Measurements from ENCODE around the gene KRT5.

Gene KRT5

DNA sequence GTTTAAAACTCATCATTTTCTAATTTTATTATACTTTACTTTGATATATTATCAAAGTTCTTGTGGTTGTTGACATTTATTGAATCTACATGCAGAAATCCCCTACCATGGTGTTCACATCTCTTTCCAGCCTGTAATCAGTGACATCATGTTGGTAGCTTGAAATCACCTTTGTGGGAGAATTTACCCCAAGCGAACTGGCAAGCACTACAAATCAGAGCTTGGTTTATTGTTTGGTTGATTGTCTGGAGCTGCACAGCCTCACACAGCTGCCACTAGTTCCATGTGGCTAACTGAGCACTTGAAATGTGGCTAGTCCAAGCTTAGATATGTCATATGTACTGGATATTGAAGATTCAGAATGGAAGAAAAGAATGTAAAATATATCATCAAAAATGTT, 15.4 kb upstream of the KRT5 start:
- no peak for DNase-seq (ENCODE audit: low spot score)

DNA sequence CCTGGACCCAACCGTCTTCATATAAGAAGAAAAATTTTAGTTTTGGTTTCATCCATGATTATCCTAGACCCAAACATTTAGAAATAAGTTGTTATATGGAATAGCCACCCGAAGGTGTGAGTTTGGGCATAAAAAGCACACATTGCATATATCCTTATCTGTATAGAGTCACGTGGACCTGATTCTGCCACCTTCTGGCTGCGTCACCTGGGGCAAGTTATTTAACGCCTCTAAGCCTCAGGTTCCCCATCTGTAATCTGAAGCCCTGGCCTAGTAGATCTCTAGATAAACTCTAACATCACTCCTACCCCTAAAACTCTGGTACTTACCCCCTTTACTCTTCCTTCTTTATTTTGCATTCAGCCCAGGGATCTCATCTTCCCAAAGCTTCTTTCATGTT, 14.3 kb upstream of the KRT5 start:
- no peak for DNase-seq (ENCODE audit: low spot score)

DNA sequence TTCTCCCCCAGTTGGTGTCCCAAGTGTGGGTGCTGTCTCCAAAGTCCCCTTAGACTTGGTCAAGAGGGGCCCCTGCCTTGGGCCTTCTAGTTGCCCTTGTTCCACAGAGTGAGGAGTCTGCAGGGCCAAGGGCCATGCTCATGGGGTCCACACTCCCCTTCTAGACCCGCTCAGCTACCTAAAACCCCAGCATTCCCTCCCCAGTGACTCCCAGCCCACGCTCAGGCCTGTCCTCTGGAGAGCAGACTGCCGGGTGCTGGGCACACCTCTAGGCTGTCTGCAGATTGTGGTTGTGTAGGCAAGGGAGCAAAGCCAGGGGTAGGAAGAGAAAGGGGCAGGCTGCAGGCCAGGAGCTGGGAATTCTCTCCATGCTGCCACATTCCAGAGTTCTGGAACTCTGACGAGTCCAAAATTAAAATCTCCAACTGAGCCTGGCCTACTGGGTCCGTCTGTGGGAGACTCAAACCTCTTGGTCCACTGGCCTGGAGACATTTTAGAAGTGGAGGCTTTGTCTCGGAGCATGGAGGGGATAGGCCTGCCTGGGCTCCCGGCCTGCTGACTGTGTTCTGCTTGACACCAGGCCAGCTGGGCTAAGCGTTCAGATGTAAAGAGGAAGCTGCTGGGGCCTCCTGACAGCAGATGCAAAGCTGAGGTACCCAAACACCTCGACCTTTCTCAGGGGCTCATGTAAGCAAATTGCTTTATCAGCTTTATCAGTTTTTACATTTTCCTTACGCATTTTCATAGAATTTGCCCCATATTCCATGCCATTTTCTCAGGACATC, 13.7 kb upstream of the KRT5 start:
- DNase-seq (ENCODE audit: low spot score), result no peak

DNA sequence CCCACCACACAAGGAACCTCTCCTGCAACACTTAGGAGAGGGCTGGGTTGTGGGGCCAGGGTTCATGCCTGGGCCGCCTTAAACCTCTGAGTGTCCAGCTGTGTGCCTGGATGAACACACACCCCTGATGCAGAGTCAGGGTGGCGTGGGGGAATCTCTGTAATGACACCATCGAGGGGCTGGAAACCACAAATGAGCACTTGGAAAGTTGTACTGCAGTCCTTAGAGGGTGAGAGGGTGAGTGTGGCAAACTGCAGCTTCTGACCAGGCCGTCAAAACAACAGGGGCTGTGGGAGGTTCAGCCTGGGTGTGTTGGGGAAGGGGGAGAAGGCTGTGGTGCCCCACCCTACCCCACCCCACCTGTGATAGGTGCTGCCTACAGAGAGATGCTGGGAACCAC, 12.4 kb upstream of the KRT5 start:
- DNase-seq (ENCODE audit: low spot score), result no peak

DNA sequence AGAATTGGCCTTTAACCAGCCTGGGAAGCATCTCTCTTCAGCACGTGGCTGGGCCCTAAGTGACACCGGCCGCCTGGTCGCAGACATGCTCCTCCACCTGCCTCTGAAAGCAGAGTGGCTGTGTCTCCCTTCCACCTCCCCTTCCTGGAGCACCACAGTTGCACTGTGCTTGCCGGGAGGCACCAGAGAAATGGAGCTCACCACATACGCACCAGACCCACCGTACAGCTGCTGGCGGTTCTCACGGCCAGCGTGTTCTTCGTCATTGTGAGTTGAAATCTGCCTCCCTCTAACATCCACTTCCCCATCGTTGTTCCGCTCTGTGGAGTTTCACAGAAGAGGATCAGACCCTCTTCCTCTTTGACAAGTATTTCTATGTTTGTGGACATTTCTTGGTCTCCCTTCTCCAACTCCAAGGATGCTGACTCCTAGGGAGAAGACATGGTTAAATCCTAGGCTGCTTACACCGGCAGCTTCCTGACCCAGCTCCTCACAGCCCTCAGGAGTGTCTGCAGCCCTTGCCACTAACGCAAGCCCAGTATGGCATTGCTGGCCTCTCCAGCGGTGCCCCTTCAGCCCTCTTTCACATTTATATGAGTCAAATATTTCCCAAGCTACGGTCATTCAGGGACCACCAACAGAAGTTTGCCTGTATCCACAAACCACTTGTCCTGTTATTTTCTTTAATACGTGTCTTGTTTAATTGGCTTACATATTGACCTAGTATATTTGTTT, 11.5 kb upstream of the KRT5 start:
- DNase-seq (ENCODE audit: low spot score), result no peak

DNA sequence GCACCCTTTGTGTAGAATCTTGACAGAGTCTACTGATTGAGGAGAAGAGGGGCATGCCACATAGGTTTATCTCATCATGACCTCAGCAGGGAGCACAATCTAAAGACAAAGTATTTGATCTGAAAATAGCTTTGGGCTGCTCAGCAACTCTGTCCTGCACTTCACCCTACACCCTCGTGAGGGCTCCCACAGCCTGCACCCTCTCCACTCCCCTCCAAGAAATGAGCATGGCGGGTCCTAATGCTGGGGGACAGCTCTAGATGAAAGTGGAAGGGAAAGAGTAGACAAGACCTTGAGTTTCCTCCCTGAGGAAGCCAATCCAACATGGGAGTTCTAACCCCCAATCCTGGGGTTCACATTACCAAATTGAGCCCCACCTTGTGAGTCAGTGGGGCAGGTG, 10.7 kb upstream of the KRT5 start:
- no peak for DNase-seq (ENCODE audit: low spot score)

DNA sequence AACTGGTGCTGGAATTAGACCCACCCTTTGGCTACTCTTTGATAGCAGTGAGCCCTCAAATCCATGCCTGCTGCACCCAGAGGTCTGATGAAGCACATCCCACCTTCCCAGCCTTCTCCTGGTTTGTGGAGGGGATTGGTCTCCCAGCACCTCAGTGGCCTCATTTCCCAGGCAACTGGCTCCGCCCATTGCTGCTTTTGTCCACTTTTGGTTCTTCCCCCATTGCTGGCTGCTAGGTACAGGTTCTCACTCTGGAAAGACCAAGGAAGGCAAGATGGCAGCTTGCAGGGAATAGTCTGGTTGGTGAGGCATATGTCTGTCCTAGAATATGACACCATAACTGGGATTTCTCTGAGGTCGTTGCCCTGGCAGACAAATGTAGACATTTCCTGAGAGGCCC, 10.2 kb upstream of the KRT5 start:
- no peak for DNase-seq (ENCODE audit: low spot score)

DNA sequence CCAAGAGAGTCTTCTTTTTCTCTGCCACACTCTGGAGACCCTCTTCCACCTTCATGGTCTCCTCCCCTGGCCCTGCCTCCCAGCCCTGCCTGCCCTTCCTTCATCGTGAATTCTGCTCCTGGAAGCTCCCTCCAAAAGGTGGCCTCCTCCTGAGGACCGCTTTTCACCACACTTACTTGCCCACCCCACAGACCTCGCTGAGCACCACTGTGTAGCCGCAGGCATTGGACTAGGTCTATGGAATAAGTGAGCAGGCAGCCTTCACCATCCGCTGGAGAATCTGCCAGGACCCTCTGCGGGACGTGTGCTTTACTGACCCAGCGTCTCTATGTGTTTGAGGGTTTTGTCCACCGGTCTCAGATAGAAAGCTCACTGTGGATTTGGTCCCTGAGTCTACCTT, 9.7 kb upstream of the KRT5 start:
- no peak for DNase-seq (ENCODE audit: low spot score)

DNA sequence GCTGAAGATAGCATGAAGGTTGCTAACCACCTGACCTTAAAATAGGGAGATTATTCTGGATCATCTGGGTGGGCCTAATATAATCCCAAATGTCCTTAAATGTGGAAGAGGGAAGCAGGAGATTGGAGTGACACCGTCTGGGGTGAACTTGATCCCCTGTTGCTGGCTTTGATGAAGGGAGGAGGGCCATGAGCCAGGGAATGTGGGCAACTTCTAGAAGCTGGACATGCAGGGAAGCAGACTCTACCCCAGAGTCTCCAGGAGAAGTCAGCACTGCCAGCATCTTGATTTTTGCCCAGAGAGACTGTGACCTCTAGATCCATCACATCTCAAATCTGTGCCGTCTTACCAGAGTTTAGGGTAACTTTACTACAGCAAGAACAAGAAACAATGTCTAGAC, 9.2 kb upstream of the KRT5 start:
- DNase-seq (ENCODE audit: low spot score), result no peak

DNA sequence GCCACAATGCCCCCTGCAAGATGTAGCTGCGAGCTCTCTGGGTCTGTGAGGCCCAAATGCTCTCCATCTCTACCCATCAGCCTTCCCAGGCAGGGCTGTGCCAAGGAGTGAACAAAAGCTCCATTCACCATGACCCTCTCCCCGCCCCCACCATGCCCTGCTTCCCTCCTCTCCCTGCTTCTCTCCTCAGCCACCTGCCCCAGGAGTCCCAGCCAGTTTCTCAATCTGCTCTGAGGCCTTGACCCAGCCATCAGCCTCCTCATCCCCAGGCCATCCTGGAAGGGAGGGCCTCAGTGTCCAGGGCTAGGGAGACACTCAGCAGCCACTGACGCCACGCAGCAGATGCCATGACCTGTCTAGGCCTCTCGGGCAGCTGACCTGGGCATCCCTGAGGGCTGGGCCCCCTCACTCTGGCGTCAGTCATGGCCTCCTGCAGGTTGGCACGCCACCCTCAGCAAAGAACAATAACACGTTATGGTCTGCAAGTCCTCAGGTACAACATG, 8.5 kb upstream of the KRT5 start:
- DNase-seq (ENCODE audit: low spot score), result no peak

DNA sequence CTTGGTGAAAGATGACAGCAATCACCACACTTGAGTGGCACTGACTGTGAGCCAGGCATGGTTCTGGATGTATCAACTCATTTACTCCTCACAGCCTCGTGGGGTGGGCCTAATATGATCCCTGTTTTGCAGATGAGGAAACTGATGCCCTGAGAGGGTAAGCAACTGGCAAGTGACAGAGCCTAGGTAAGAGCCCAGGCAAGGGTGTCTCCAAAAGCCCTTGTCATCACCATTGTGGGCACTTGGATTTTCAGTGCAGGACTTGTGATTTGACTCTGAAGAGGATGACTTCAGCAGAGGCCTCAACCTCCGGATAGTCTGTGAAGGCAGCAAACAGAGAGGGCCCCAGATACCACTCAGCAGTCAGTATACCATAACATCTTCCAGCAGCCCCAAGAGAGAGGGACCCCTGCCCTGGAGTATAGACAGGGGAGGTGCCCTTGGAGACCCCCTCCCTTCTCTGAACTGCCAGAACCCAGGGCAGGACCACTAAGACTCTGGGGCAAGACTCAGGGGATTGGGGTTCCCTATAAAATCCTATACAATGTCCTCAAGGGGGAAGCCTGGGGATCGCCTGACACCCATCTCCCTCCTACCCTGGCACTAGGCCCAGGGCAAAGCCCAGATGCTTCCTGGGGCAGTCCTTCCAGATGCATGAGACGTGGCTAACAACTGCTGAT, 7.1 kb upstream of the KRT5 start:
- no peak for DNase-seq (ENCODE audit: low spot score)

DNA sequence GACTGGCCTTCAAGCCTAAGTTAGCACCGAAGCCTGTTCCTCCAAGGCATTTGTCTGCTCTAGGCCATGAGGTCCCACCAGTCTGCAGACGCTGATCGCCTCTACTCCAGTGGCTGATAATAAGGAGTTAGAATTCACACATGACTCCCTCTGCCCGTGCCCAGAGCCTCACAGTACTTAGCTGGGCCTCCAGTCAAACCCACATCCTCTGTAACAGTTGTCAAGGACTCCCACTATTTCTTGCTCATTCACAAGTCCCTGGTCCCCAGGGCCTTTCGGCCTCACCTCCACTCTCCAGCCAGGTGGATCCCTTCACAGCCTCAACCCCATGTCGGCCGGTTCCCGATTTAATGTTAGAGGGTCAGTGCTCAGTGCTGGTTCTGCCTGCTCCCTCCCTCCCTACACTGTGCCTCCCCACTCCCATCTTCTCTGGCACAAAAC, 6.3 kb upstream of the KRT5 start:
- no peak for DNase-seq (ENCODE audit: low spot score)

DNA sequence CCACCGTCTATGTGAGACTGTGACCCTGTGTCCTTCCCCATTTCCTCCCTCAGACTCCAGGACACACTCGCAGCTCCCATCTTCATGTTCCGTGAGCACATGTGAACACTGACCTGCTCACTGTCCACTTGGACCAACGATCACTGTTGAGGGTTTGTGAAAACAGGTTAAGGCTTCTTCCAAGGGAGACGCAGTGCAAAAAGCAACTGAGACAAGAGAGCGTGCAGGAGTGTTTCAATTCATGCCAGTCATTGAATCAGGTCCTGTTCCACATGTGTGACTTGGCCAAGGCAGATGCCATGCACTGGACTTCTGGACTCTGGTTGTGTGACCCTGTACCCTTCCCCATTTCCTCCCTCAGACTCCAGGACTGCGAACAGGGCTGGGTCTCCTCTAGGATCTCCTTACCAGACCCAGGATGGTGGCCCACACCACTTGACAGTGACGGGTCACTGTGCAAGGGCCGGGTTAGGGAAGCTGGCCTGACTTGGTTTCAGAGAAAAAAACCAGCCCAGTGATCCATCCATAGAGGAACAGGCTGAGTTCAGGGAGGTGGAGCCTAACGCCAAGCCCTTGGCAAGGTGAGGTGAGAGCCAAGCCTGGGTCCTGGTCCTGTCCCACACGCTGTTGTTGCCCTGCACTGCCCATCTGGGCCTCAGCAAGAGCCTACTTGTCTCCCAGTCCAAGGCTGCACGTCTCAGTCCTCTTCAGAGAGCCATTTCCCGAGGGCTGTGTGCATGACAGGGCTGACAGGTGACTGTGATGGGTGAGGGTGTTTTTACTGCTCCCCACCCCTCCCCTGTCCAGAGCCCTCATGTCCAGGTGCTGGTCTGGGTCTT, 5.7 kb upstream of the KRT5 start:
- DNase-seq (ENCODE audit: low spot score), result no peak

DNA sequence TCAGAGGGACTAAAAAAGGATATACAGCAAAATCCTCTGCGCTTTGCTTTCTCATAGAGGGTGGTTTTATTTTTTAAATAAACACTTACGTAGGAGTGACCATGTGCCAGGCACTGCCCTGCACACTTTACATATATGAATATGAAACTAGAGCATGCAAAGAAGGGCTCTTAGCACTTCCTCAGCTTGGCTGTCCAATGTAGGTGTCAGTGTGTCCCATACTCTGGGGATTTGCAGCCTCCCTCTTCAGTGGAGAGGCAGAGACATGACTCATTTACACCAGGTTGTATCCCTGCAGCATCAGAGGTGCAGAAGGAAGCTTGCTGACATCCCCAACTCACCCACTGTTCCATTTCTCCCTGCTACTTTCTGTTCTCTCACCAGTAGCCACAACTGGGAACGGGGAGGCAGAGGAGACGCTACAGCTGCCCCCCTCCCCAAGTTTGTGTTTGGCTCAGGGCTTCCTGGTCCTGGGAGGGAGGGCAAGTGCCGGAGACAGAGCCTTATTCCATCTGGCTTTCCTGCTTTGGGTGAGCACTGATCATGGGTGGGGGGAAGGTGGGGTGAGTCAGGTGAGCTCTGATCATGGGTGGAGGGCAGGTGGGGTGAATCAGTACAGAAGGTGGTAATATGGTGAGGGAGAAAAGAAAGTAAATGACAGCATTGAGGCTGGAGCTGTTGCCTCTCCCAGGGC, 4.9 kb upstream of the KRT5 start:
- no peak for DNase-seq (ENCODE audit: low spot score)

DNA sequence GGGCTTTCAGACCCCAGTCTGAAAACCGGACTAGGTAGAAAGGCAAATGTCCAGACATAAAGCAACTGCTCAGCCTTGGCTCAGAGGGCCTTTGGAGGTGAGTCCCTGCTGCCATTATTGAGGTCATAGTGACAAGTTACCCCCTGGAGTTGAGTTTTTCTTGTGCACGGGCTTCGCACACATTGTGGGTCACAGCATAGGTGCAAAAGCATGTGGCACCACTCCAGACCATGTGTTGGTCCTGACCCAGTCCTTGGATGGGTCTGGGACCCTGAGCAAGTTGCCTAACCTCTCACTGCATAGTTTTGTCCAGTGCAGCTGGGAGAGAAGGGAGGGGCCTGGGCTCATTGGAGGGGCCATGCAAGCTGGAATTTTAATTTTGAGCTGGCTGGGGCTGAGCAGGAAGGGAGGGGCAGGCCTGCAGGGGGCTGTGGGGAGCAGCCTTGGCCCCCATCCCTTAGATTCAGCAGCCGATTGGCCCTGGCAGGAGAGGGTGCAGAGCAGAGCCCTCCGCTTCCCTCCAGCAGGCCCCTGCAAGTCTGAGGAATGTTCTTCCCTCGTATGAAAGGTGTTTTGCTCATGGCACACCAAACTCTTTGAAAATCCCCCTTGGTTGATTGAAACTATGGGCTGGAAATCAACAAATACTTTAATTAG, 4.2 kb upstream of the KRT5 start:
- DNase-seq (ENCODE audit: low spot score), result no peak

DNA sequence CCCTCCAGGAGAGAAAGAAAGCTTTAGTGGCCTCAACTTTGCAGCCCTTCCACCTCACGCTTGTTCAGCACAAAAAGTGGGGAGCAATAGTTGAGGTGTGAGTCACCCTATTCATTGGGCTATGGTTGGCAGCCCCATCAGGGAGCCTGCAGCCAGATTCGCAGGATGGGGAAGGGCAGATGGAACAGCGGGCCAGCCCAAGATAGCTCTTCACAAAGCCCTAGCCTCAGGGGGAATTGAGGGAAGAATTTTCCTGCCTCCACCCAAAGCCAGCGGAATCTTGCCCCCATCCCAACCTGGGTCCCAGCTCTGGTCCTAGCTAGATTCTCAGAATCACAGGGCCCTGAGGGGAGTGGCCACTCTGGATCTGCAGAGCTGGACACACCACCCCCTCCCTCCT, 3.6 kb upstream of the KRT5 start:
- no peak for DNase-seq (ENCODE audit: low spot score)

DNA sequence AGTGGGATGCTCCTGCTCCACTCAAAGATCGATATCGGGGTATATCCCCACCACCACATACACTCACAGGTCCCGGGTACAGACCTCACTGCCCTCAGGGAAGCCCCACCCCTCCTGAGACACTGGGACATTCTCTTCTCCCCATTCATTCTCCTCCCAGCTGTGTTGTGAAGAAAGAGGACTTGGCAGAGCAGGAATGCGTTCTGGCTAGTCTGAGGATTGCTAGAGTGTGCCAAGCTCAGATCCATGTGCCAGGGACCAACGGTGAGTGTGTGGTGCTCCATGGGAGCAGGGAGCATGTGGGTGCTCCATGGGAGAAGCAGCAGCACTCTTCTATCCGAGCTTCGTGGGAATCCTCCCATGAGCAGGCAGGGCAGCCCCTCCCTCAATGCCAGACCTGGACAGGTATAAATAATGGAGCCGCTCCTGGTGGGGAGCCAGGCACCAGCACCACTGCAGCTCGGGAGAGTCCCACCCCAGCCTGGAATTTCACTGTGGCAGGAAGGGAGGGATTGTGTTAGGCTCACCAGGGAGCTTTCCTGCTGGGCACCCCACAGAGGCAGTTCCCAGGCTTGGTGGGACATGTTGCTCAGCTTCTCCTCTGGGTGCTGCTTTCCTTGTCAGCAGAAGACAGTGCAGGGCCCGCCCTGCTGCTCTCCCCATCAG, 2.3 kb upstream of the KRT5 start:
- DNase-seq (ENCODE audit: low spot score), result no peak

DNA sequence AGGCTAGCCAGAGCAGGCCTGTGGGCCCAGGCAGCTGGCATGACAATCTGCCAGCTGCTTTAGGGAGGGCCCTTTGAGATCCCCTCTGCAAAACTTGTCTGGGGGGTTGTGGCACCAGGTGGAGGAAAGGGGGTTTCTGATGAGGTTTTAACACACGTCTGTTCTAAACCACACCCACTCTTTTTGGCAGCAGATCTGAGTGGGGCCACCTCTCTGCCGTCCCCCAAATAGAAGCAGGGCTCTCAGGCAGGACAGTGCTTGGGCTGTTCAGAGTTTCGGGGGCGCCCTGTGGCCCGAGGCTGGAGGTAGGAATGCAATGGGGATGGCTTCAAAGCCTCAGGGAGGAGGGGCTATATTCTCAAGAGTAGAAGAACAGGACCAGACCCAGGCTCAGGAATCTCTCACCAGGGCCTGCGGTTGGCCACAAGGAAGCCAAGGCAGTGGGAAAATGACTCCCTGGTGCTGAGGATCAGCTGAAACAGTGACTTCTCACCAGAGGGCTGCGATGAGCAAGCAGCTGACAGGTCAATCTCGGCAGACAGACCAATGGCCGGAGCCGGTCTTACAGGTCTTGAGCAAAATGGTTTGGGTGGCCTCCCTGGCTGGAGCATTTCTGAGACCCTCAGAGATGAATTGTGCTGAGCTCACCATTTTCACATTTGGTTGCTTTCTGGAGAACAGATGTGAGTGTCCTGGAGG, 1.5 kb upstream of the KRT5 start:
- no peak for DNase-seq (ENCODE audit: low spot score)

DNA sequence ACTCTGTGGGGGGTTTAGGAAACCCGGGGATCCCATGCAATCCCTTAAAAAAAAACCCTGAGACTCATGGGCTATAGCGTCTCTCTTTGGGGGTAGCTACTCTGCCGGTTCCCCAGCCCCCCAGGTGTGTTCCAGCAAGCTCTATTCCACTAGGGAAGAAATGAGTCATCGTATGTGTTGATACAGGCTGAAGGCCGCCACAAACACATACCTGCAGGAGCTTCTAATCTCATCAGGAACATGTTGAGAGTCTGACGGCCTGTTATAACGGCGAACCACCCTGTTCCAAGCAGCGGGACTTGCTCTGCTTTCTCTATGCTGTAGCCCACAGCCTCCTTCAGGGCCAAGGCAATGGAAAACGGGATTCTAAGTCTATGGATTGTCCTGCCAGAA, 977 bp upstream of the KRT5 start:
- no peak for DNase-seq (ENCODE audit: low spot score)

DNA sequence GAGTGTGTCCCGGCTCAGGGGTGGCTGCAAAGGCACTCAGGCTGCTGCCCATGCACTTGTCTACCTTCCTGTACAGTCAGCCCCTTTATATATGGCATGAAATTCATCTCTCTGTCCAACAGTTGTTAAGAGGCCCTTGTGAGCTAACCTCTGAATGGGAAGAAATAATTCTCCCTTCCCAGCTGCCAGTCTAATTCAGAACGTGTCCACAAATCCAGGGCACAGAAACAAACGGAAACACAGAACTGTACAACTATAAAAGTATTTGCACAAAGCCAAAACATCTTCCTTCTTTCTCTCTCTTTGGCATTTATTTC, 849 bp downstream of the KRT5 start:
- no peak for DNase-seq (ENCODE audit: low spot score)
